Esophagus squamous epithelium (tissue), 4 donors: ENCODE data around the gene DEUP1.

Source experiments
- CTCF ChIP-seq, 6 experiments: fragments of 450-650 bp in 4 of 6; fragments of 200-600 bp in 2 of 6; sonication (generic) in 2 of 6; IDR thresholded peaks; one replicate each; pipeline ENCODE4 v1.5.1; 2016 to 2019; ENCODE audit warnings: antibody characterized with exemption in 6 of 6, mild to moderate bottlenecking in 4 of 6, moderate library complexity in 4 of 6
- POLR2A ChIP-seq, 4 donors: fragments of 450-650 bp; IDR thresholded peaks; one replicate each; pipeline ENCODE4 v1.6.1; 2017; ENCODE audit warnings: antibody characterized with exemption in 4 of 4, mild to moderate bottlenecking in 4 of 4, moderate library complexity in 3 of 4

GRCh38 chr11:93403930-93404329 lies 73.4 kb downstream of the DEUP1 start:
- TF ChIP-seq CTCF (IDR thresholded peaks at IDR 0.05) (no peak), POLR2A (IDR thresholded peaks at IDR 0.05) (no peak)
